Astrocyte (in vitro differentiated cells and primary cell): Measurements from ENCODE around the gene COX8C.

Experiments
- CTCF ChIP-seq: IDR thresholded peaks from 2 replicates; pipeline ENCODE4 v1.5.1; 2011; ENCODE audit warnings: low read depth, mild to moderate bottlenecking, inconsistent platforms, low read length, moderate library complexity; ENCODE audit not compliant: insufficient read depth
- EZH2 ChIP-seq: IDR thresholded peaks from 2 replicates; pipeline ENCODE4 v1.6.1; 2012; ENCODE audit warnings: mild to moderate bottlenecking, low read length, inconsistent platforms; ENCODE audit not compliant: insufficient read depth

- TF ChIP-seq CTCF (no peak), EZH2 (no peak)
These were observed 42.2 kb upstream of the COX8C start for GRCh38 chr14:93304771-93305170.
